Heart right ventricle (tissue), 16 donors: Measurements from ENCODE around the gene IL5. TPM values are rescaled to one million over a fixed set of nuclear protein-coding genes. Genes with fewer than 3 reads are reported as not detected.

ENCODE experiments used
- ATAC-seq, 8 donors: fragments of 200-7000 bp; cut with Tn5 transposase; one replicate each; pipeline ENCODE4 v1.9.1; 2020; ENCODE audit warnings: mild to moderate bottlenecking in 8 of 8, moderate library complexity in 8 of 8, moderate number of reproducible peaks in 1 of 8
- DNase-seq, 2 donors: peaks; one replicate each; pipeline ENCODE4 v3.0.0-alpha.2; 2020
- H3K27ac ChIP-seq, 10 donors: fragments of 200-600 bp; sonication (generic) in 2 of 10; one replicate each; pipeline versions ENCODE4 v1.5.0 to v1.8.0; 2020 to 2022; ENCODE audit warnings: mild to moderate bottlenecking in 3 of 10
- H3K27me3 ChIP-seq, 7 donors: fragments of 200-600 bp; one replicate each; pipeline ENCODE4 v1.8.0; 2021 to 2022; ENCODE audit warnings: mild to moderate bottlenecking in 2 of 7
- H3K36me3 ChIP-seq, 9 donors: fragments of 200-600 bp; sonication (generic) in 1 of 9; one replicate each; pipeline versions ENCODE4 v1.5.0 to v1.8.0; 2020 to 2022; ENCODE audit warnings: mild to moderate bottlenecking in 2 of 9
- H3K4me1 ChIP-seq, 9 donors: fragments of 200-600 bp; sonication (generic) in 1 of 9; one replicate each; pipeline versions ENCODE4 v1.5.0 to v1.8.0; 2020 to 2022; ENCODE audit warnings: mild to moderate bottlenecking in 4 of 9
- H3K4me3 ChIP-seq, 10 donors: fragments of 200-600 bp; sonication (generic) in 2 of 10; one replicate each; pipeline versions ENCODE4 v1.5.0 to v1.8.0; 2020 to 2022; ENCODE audit warnings: mild to moderate bottlenecking in 7 of 10, moderate library complexity in 2 of 10
- H3K9me3 ChIP-seq, 11 donors: fragments of 200-600 bp in 10 of 11; sonication (generic) in 2 of 11; one replicate each; pipeline versions ENCODE4 v1.5.0 to v1.8.0; 2013 to 2022; ENCODE audit warnings: mild to moderate bottlenecking in 2 of 11, control low read depth in 1 of 11, moderate library complexity in 1 of 11
- CTCF ChIP-seq, 9 donors: fragments of 200-600 bp; sonication (generic) in 2 of 9; IDR thresholded peaks; one replicate each; pipeline versions ENCODE4 v1.5.0 to v1.8.0; 2021 to 2022; ENCODE audit warnings: antibody characterized with exemption in 9 of 9, mild to moderate bottlenecking in 5 of 9, moderate library complexity in 1 of 9
- WGBS, 2 donors: extraction: QIAGEN DNeasy Blood & Tissue Kit; methylation state at CpG; one replicate each; pipeline ENCODE4 v1.1.7; 2013; ENCODE audit warnings: inconsistent platforms in 1 of 2; 5-methylcytosine and 5-hydroxymethylcytosine counted together
- intact Hi-C, 10 donors: fragments of 100-400 bp; cut with DNase I; formaldehyde crosslinking; loops; one replicate each; pipeline versions ENCODE4 v1.11.1 to v1.14.2; 2022
- polyA plus RNA-seq, 2 donors: library from polyadenylated mRNA; stranded (reverse); fragments of 200-250 nt; gene quantifications; one replicate each; pipeline ENCODE4 v1.2.3, GENCODE V29; 2013
- total RNA-seq, 10 donors: library from RNA; stranded (reverse); fragmentation: NEBNext Ultra II Directional in 3 of 10; extraction: Animal tissue kit (Norgen Biotek cat#: 25700) in 3 of 10; gene quantifications; one replicate each; pipeline versions ENCODE4 v1.2.1 to v1.2.4, GENCODE V29; 2021 to 2023
- donor health status: Arrhythmogenic right ventricular cardiomyopathy.
- donor health status: ischemic (EF 13 %, LVEDD 7.1; RV severe dilation, severe dysfunction).
- donor health status: healthy with polysubstance abuse.
- donor health status: DM: no; HTN: yes; CAD: no.
- donor health status: DM: no; HTN: no; CAD: no.
- donor health status: ischemic (EF 25% LVEDD 6.9; RV normal size, moderate dysfunction).
- donor health status: ischemic (EF 25% LVEDD 5.7; RV mildly dilated, moderate dysfunction).
- donor health status: healthy.
- donor health status: DM: yes; HTN: yes; CAD: no.
- donor health status: Ischemic cardiomyopathy.
- donor health status: ischemic (EF 35%, LVEDD 5.7; RV mildly dilated, moderate dysfunction).
- donor health status: nonischemic (EF 11% LVEDD 7.7; RV severe dilation, severe dysfunction).
- donor health status: DM: yes; HTN: yes; CAD: no.
- donor health status: PGD.
- donor health status: ischemic (EF 29% LVEDD 5.4; RV normal size, mild dysfunction).
- donor health status: nonischemic (EF 23%, LVEDD 6.1; RV moderate dilation, normal function).

The IL5 gene
- total and polyA plus RNA-seq, 12 donors = not detected

- Histone ChIP-seq H3K27ac (no peak overlapping the region), H3K27me3 (no peaks in the 10 kb centered on the region), H3K9me3 (no peaks in the 10 kb centered on the region), H3K4me1 (peaks cover 0 to 6% (median 3%) of the 10 kb centered on the region in 9 donors), H3K36me3 (no peaks in the 10 kb centered on the region), H3K4me3 (no peak overlapping the region)
- no peak for DNase-seq
- no peak for TF ChIP-seq CTCF (IDR thresholded peaks at IDR 0.05)
- 77 to 78% methylated on average over 6 of the region's 6 CpGs for WGBS, 2 donors
- intact Hi-C loops = loop anchor here in 6 of 10 donors (5.0 to 10.0 kb wide), 4 partner anchors 186 to 296 kb away; partner anchors contain the start of gene SOWAHA (in 2 of the 6)
- no peak for ATAC-seq
Measured at GRCh38 chr5:132528866-132529634, 14.3 kb downstream of the IL5 start.

GRCh38 chr5:132528021-132528420 is 15.3 kb downstream of the IL5 start:
- Histone ChIP-seq H3K4me1 (peaks cover 0 to 6% (median 3%) of the 10 kb centered on the region in 9 donors), H3K36me3 (no peaks in the 10 kb centered on the region), H3K27me3 (no peaks in the 10 kb centered on the region), H3K4me3 (no peak overlapping the region), H3K9me3 (no peaks in the 10 kb centered on the region), H3K27ac (no peak overlapping the region)
- DNase-seq (no peak), ATAC-seq (no peak)
- 96 to 98% methylated on average over 2 of the region's 2 CpGs for WGBS, 2 donors
- intact Hi-C loops = loop anchor here in 6 of 10 donors (5.0 to 10.0 kb wide), 4 partner anchors 187 to 297 kb away; partner anchors contain the start of gene SOWAHA (in 2 of the 6)
- TF ChIP-seq CTCF (IDR thresholded peaks at IDR 0.05) = no peak

- TF ChIP-seq CTCF (IDR thresholded peaks at IDR 0.05) = peak in 3 of 9 donors; percentile 4 to 6 (median 5)
- 72 to 73% methylated on average over 8 of the region's 8 CpGs for WGBS, 2 donors
- no peak for DNase-seq
- H3K36me3 ChIP-seq = no peaks in the 10 kb centered on the region
- H3K27me3 ChIP-seq = no peaks in the 10 kb centered on the region
- H3K27ac ChIP-seq = no peak overlapping the region
- peak in 3 of 8 donors; percentile 15 to 32 (median 20) for ATAC-seq
- H3K4me1 ChIP-seq = peaks cover 0 to 6% (median 3%) of the 10 kb centered on the region in 9 donors
- H3K9me3 ChIP-seq = no peaks in the 10 kb centered on the region
- intact Hi-C loops = loop anchor here in 6 of 10 donors (5.0 to 10.0 kb wide), 4 partner anchors 188 to 298 kb away; partner anchors contain the start of gene SOWAHA (in 2 of the 6)
- H3K4me3 ChIP-seq = no peak overlapping the region
Measured at GRCh38 chr5:132526974-132527564, 16.3 kb downstream of the IL5 start.

- 43 to 46% methylated on average over 11 of the region's 11 CpGs for WGBS, 2 donors
- intact Hi-C loops = loop anchor here in 6 of 10 donors (5.0 to 10.0 kb wide), 4 partner anchors 188 to 298 kb away; partner anchors contain the start of gene SOWAHA (in 2 of the 6)
- ATAC-seq = peak; percentile 38 to 88 (median 74)
- DNase-seq = peak; percentile 9 to 31
- no peaks in the 10 kb centered on the region for H3K27me3 ChIP-seq
- no peak overlapping the region for H3K27ac ChIP-seq
- H3K36me3 ChIP-seq = no peaks in the 10 kb centered on the region
- H3K4me3 ChIP-seq = no peak overlapping the region
- H3K4me1 ChIP-seq = peaks cover 0 to 6% (median 3%) of the 10 kb centered on the region in 9 donors
- H3K9me3 ChIP-seq = peaks cover 0 to 6% (median 4%) of the 10 kb centered on the region in 11 donors
- peak; percentile 66 to 89 (median 80) for TF ChIP-seq CTCF (IDR thresholded peaks at IDR 0.05)
Measured at GRCh38 chr5:132526290-132526973, 16.9 kb downstream of the IL5 start.
